BJ (cell line): ENCODE data around the gene FBXW12. TPM values are rescaled to one million over a fixed set of nuclear protein-coding genes. Genes with fewer than 3 reads are reported as not detected.

Experiments used
- CTCF ChIA-PET: fragments of 350-600 bp; formaldehyde crosslinking; extraction: SDS; loops from one replicate; lab custom pipeline; 2021; ENCODE audit warnings: antibody characterized with exemption, inconsistent platforms; lab: Yijun Ruan, JAX
- POLR2A ChIA-PET: fragments of 300-600 bp; sonication (Branson Sonifier 250); formaldehyde crosslinking; extraction: SDS; loops from one replicate; lab custom pipeline; 2021; ENCODE audit warnings: antibody characterized with exemption; lab: Charles Lee
- DNase-seq: peaks from one replicate; pipeline ENCODE4 v3.0.0-alpha.2; 2011; ENCODE audit warnings: low read depth
- H3K27me3 ChIP-seq: 2 replicates; pipeline ENCODE4 v1.6.0; 2011; ENCODE audit warnings: low read length; ENCODE audit not compliant: control insufficient read depth, insufficient read depth
- H3K36me3 ChIP-seq: 2 replicates; pipeline ENCODE4 v1.5.1; 2011; ENCODE audit warnings: low read length; ENCODE audit not compliant: control insufficient read depth, insufficient read depth
- H3K4me3 ChIP-seq: 2 replicates; pipeline ENCODE4 v1.5.1; 2011; ENCODE audit warnings: low read depth, mild to moderate bottlenecking, control low read depth, low read length
- polyA plus RNA-seq: library from polyadenylated mRNA; depleted of rRNA; stranded (reverse); fragments of >200 nt; gene quantifications from 2 replicates; pipeline ENCODE4 v1.2.3, GENCODE V29; 2011
- TF ChIP-seq, protein P1 (sequence below): IDR thresholded peaks from 2 replicates; pipeline ENCODE4 v1.5.1; 2011; ENCODE audit warnings: low read depth, mild to moderate bottlenecking, control low read depth, inconsistent platforms, low read length, moderate library complexity; ENCODE audit not compliant: insufficient read depth

Gene FBXW12
- polyA plus RNA-seq, 1 experiment: not detected

DNA sequence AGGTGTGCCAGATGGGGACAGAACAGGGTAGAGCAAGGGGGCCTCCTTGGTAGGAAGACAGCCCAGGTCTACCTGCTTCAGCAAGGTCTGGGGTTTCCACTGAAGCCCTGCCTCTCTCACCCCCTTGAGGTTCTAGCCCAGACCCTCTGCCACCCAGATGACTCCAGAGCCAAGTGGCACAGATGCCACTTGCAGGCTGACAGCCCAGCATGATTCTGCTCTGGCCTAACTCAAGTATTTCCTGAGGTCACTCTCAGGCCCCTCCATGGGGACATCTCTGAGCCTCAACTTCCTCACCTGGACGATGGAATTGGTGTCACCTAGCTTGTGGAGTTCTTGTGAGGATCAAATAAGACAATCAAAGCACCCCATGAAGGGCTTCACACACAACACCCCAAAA lies 34.0 kb downstream of the FBXW12 start:
- no peaks in the 10 kb centered on the region for H3K27me3 ChIP-seq
- TF ChIP-seq, protein P1, sequence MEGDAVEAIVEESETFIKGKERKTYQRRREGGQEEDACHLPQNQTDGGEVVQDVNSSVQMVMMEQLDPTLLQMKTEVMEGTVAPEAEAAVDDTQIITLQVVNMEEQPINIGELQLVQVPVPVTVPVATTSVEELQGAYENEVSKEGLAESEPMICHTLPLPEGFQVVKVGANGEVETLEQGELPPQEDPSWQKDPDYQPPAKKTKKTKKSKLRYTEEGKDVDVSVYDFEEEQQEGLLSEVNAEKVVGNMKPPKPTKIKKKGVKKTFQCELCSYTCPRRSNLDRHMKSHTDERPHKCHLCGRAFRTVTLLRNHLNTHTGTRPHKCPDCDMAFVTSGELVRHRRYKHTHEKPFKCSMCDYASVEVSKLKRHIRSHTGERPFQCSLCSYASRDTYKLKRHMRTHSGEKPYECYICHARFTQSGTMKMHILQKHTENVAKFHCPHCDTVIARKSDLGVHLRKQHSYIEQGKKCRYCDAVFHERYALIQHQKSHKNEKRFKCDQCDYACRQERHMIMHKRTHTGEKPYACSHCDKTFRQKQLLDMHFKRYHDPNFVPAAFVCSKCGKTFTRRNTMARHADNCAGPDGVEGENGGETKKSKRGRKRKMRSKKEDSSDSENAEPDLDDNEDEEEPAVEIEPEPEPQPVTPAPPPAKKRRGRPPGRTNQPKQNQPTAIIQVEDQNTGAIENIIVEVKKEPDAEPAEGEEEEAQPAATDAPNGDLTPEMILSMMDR: no peak
- POLR2A ChIA-PET: no interaction called here
- H3K4me3 ChIP-seq: no peak overlapping the region
- H3K36me3 ChIP-seq: peaks cover 25% of the 10 kb centered on the region
- CTCF ChIA-PET: interaction anchor here (4.8 kb wide), 1 partner anchor 30 kb away, joined by 37 read pairs; no protein-coding TSS in a partner anchor
- no peak for DNase-seq

DNA sequence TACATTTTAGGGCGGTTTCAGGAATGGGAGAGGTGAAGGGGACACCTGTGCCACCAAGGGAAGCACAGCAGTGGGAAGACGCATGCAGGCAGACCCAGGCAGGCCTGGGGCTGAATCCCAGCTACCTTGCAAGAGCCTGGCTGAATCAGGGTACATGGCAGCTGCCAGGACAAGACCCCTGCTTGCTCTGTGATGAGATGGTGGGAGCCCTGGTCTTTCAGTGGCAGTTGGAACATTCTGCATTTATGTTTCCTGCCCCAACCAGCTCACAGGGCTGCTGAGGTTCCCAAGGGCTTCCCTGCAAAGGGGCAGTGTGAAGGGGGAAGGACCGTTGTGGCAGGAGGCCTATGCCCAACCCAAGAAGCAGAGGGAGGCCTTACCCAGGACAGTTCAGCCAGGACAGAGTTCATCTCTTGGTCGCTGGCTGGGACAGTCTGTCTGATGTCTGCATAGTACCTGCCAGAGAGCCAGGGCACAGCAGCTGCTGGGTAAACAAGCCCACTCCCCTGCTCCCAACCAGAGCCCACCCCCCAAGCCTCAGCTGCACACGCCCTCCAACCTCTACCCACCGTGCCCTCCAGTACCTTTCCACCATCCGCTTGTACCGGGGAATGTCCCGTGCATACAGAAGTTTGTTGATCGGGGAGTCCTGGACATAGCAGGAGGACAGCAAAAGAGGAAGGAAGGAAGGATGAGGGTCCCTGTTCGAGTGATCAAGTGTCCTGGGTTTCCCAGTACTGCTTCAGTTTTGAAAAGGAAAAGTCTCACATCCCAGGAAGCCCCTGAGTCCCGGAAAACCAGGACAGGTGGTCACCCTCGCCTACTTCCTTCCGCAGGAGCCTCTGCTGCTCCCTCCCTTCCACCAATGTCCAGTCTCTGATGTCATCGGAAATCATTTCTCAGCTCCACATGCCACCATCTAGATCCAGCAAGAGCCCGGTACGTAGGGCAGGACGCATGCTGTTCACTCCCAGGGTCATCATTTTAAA lies 34.7 kb downstream of the FBXW12 start:
- Histone ChIP-seq H3K4me3 (no peak overlapping the region), H3K27me3 (no peaks in the 10 kb centered on the region), H3K36me3 (peaks cover 27% of the 10 kb centered on the region)
- TF ChIP-seq, protein P1: no peak
- CTCF ChIA-PET: interaction anchor here (0.9 to 4.8 kb wide), 5 partner anchors 14 to 133 kb away, joined by 3 to 37 read pairs (median 6); partner anchors contain the start of genes CCDC51 and TMA7
- POLR2A ChIA-PET: no interaction called here
- DNase-seq: no peak

DNA sequence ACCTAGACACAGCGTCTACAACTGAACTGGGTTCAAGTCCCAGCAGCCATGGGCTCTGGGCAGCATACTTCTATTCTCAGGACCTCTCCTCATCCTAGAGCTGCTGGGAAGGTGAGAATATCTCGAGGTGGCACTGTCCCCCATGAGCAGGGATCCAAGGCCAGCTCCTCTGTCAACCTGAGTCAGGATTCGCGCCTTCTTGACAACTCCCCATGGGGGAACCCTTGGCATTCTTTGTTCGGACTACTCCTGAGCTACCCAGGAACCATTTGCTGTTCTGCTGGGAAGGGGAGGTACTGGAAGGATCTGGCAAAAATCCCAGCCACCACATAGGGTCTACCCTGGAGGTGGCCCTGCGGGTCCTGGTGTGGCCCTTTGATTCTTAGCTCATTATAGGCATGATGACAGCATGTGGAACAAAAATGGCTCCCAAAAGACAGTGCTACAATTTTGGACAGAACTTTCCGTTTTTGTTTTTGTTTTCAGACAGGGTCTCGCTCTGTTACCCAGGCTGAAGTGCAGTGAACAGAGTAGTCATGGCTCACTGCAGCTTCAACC lies 35.6 kb downstream of the FBXW12 start:
- Histone ChIP-seq H3K36me3 (peaks cover 33% of the 10 kb centered on the region), H3K27me3 (no peaks in the 10 kb centered on the region), H3K4me3 (no peak overlapping the region)
- TF ChIP-seq, protein P1: no peak
- CTCF ChIA-PET: interaction anchor here (0.9 to 4.8 kb wide), 6 partner anchors 13 to 332 kb away, joined by 3 to 37 read pairs (median 5); partner anchors contain the start of genes CCDC51 and TMA7
- no peak for DNase-seq
- POLR2A ChIA-PET: interaction anchor here (0.5 kb wide), 1 partner anchor 127 kb away, joined by 3 read pairs; no protein-coding TSS in a partner anchor

DNA sequence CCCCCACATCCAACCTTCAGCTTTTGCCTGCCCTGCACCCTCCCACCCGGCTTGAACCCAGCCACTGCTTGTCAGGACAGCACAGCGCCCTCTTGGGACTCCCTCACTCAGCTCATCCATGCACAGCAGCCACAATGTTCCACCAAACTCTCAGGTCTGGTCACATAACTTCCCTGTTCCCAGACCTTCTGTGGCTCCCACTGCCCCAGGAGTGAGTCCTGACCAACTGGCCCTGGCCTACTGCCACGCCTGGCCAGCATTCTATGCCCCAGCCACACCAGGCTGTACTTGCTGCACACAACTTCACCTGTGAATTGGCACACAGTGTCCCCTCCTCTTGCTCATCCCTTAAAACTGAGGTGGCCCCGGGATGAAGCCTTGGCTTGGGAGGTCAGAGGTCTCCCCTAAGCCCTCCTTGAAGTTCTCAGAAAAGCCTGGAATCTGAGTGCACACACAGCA lies 36.8 kb downstream of the FBXW12 start:
- CTCF ChIA-PET: interaction anchor here (0.5 to 4.8 kb wide), 4 partner anchors 27 to 135 kb away, joined by 3 to 37 read pairs (median 6); partner anchors contain the start of genes CCDC51 and TMA7
- POLR2A ChIA-PET: no interaction called here
- Histone ChIP-seq H3K27me3 (no peaks in the 10 kb centered on the region), H3K36me3 (peaks cover 38% of the 10 kb centered on the region), H3K4me3 (no peak overlapping the region)
- TF ChIP-seq, protein P1: no peak
- no peak for DNase-seq
